Adrenal gland (tissue), 19 donors: Measurements from ENCODE around the gene TTLL12. TPM values are rescaled to one million over a fixed set of nuclear protein-coding genes. Genes with fewer than 3 reads are reported as not detected.

Source experiments
- DNase-seq, 7 donors: peaks; one replicate each; pipeline ENCODE4 v3.0.0-alpha.2; 2019 to 2020
- H3K27ac ChIP-seq, 5 donors: fragments of 200-600 bp; sonication (generic) in 4 of 5; 1 replicate in 3 of 5; 2 replicates in 2 of 5; pipeline versions ENCODE4 v1.5.1 to v1.8.0; 2016 to 2020; ENCODE audit warnings: mild to moderate bottlenecking in 1 of 5
- H3K27me3 ChIP-seq: fragments of 200-600 bp; 2 replicates; pipeline ENCODE4 v1.8.0; 2021
- H3K36me3 ChIP-seq, 2 donors: fragments of 200-600 bp; replicated peaks in 1 of 2; 1 replicate in 1 of 2; 2 replicates in 1 of 2; pipeline versions ENCODE4 v1.5.1 to v1.8.0; 2018 to 2022
- H3K4me1 ChIP-seq, 2 donors: fragments of 200-600 bp; replicated peaks in 1 of 2; 1 replicate in 1 of 2; 2 replicates in 1 of 2; pipeline versions ENCODE4 v1.5.1 to v1.8.0; 2018 to 2021
- H3K4me3 ChIP-seq, 4 donors: fragments of 200-600 bp; sonication (generic) in 3 of 4; one replicate each; pipeline ENCODE4 v1.5.1; 2016 to 2018
- H3K9me3 ChIP-seq, 3 donors: fragments of 200-600 bp; sonication (generic) in 1 of 3; replicated peaks in 1 of 3; 1 replicate in 2 of 3; 2 replicates in 1 of 3; pipeline versions ENCODE4 v1.5.1 to v1.8.0; 2016 to 2021
- POLR2A ChIP-seq, 2 donors: fragments of 450-650 bp; IDR thresholded peaks; one replicate each; pipeline ENCODE4 v1.6.1; 2017; ENCODE audit warnings: antibody characterized with exemption in 2 of 2, mild to moderate bottlenecking in 2 of 2, moderate library complexity in 1 of 2
- WGBS, 4 donors: extraction: QIAGEN DNeasy Blood & Tissue Kit in 2 of 4; methylation state at CpG; one replicate each; pipeline versions ENCODE4 v1.1.5 to v1.1.7; 2013 to 2017; 5-methylcytosine and 5-hydroxymethylcytosine counted together
- intact Hi-C, 2 donors: fragments of 100-400 bp; cut with DNase I; formaldehyde crosslinking; loops; one replicate each; pipeline versions ENCODE4 v1.14.1 to v1.15.0; 2022 to 2023
- long read RNA-seq, 10 donors: library from polyadenylated mRNA in 3 of 10; unstranded in 2 of 10; stranded (forward) in 1 of 10; transcript quantifications; one replicate each; pipeline ENCODE4 v2.0.0 and lab custom pipeline, GENCODE V29; 2021 to 2026
- polyA plus RNA-seq, 3 donors: library from polyadenylated mRNA; stranded (reverse); fragments of 200-250 nt in 2 of 3; fragments of 350-450 nt in 1 of 3; fragmentation: Illumina TruSeq in 1 of 3; extraction: RNeasy Lipid Tissue Mini Kit (QIAGEN cat#74804) in 1 of 3; gene quantifications; one replicate each; pipeline ENCODE4 v1.2.3, GENCODE V29; 2013 to 2014
- total RNA-seq, 9 donors: library from RNA; depleted of rRNA in 4 of 9; stranded (reverse); fragments of >200 nt in 4 of 9; fragments of 120-200 nt in 1 of 9; fragmentation: NEBNext Ultra II Directional in 1 of 9; extraction: Animal tissue kit (Norgen Biotek cat#: 25700) in 1 of 9; gene quantifications; one replicate each; pipeline versions ENCODE4 v1.1.0 to v1.2.4, GENCODE V29; 2013 to 2023
- TF ChIP-seq, protein P1 (sequence below), 6 experiments: fragments of 450-650 bp in 4 of 6; fragments of 200-600 bp in 2 of 6; sonication (generic) in 1 of 6; IDR thresholded peaks; 1 replicate in 5 of 6; 2 replicates in 1 of 6; pipeline versions ENCODE4 v1.5.1 to v1.8.0; 2016 to 2021; ENCODE audit warnings: antibody characterized with exemption in 6 of 6, mild to moderate bottlenecking in 2 of 6, moderate library complexity in 1 of 6
- donor health status: healthy with polysubstance abuse.
- donor health status: Bipolar disorder and iron deficiency.
- donor health status: DM: yes; HTN: yes; CAD: no.
- donor health status: DM: no; HTN: no; CAD: no.
- donor health status: DM: no; HTN: no; CAD: no.
- donor health status: DM: yes; HTN: yes; CAD: no.

The TTLL12 gene
- 10 to 100 TPM; 36.5 to 85.2 (median 67.2) TPM for total RNA-seq
- polyA plus RNA-seq: 10 to 100 TPM; 22.6 to 40.0 (median 22.8) TPM
- long read RNA-seq, donor 1, transcript TTLL12-201 (14 exons, 3,385 nt): major isoform, 14 of 33 reads
- long read RNA-seq, donor 1, partial matches to known transcripts: 10 of 33 reads
- long read RNA-seq, donor 1, other reads (novel, unspliced or antisense): 7 of 33 reads
- long read RNA-seq, donor 2, transcript TTLL12-201 (14 exons, 3,385 nt): major isoform, 17 of 17 reads
- long read RNA-seq, donor 2, partial matches to known transcripts: 0 of 17 reads
- long read RNA-seq, donor 2, other reads (novel, unspliced or antisense): 0 of 17 reads
- long read RNA-seq, donor 3, partial matches to known transcripts: 0 of 5 reads
- long read RNA-seq, donor 3, other reads (novel, unspliced or antisense): 0 of 5 reads
- long read RNA-seq, donor 4, partial matches to known transcripts: 5 of 16 reads
- long read RNA-seq, donor 4, other reads (novel, unspliced or antisense): 7 of 16 reads
- long read RNA-seq, donor 5, transcript TTLL12-201 (14 exons, 3,385 nt): major isoform, 232 of 279 reads
- long read RNA-seq, donor 5, partial matches to known transcripts: 16 of 279 reads
- long read RNA-seq, donor 5, other reads (novel, unspliced or antisense): 31 of 279 reads
- long read RNA-seq, donor 6, partial matches to known transcripts: 0 of 2 reads
- long read RNA-seq, donor 6, other reads (novel, unspliced or antisense): 1 of 2 reads
- long read RNA-seq, donor 7, transcript TTLL12-201 (14 exons, 3,385 nt): major isoform, 7 of 8 reads
- long read RNA-seq, donor 7, partial matches to known transcripts: 0 of 8 reads
- long read RNA-seq, donor 7, other reads (novel, unspliced or antisense): 0 of 8 reads
- long read RNA-seq, donor 8, transcript TTLL12-201 (14 exons, 3,385 nt): major isoform, 31 of 45 reads
- long read RNA-seq, donor 8, partial matches to known transcripts: 6 of 45 reads
- long read RNA-seq, donor 8, other reads (novel, unspliced or antisense): 7 of 45 reads
- long read RNA-seq, donor 9, partial matches to known transcripts: 5 of 8 reads
- long read RNA-seq, donor 9, other reads (novel, unspliced or antisense): 0 of 8 reads
- long read RNA-seq, donor 10, transcript TTLL12-201 (14 exons, 3,385 nt): major isoform, 15 of 24 reads
- long read RNA-seq, donor 10, partial matches to known transcripts: 8 of 24 reads
- long read RNA-seq, donor 10, other reads (novel, unspliced or antisense): 0 of 24 reads

DNA sequence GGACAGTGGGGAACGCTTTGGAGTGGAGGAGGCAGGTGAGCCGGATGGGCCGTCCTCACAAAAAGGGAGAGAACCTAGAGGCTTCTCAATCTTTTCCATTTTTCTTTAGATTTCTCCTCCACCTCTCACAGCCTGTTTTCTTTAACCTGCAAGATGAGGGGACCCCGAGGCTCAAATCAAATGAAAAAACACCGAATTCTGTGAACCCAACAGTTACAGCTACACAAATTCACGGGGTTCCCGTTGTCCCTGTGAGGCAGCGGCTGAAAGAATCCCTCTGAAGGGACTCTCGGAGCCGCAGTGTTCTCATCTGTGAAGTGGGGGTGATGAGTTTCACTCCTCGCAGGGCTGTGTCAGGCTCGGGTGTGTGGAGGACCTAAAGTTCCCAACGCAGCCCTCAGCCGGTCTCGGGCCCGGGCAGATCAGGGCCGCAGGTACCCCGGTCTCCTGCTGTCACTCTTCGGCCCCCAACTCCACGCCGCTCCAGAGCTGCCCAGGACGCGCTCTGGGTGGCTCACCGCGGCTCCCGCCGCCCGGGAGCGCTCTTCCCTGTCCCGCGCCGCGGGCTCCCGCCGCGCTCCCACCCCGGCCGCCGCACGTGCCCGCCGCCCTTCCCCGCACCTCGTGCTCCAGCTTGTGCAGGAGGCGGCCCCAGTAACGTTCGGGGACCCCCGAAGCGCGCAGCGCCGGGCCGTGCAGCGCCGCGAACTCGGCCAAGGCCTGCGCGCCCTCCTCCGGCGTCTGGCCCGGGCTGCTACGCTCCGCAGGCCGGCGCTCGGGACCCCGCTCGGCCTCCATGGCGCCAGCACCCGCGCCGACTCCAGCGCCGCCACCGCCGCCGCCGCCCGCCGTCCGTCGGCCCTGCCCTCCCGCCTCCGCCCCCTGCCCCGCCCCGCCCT lies at the start of gene TTLL12:
Gene TTLL12, minus strand, starts transcription at position 863 of the 899 bp plus-strand sequence. Its CDS starts 65 bp downstream, at position 798.
- Histone ChIP-seq H3K9me3 (no peaks in the 10 kb centered on the region), H3K4me3 (peak within 1 kb of the TSS; percentile 33 to 74 (median 62)), H3K4me1 (peaks cover 21 to 27% of the 10 kb centered on the region in 2 donors), H3K36me3 (no peaks in the 10 kb centered on the region), H3K27me3 (no peaks in the 10 kb centered on the region), H3K27ac (peak within 1 kb of the TSS; percentile 72 to 99 (median 90))
- WGBS, 4 donors: 1 to 12% (median 2%) methylated on average over 8 to 83 of the region's 87 CpGs
- DNase-seq: peak in 6 of 7 donors; percentile 53 to 69 (median 63)
- TF ChIP-seq, protein P1, sequence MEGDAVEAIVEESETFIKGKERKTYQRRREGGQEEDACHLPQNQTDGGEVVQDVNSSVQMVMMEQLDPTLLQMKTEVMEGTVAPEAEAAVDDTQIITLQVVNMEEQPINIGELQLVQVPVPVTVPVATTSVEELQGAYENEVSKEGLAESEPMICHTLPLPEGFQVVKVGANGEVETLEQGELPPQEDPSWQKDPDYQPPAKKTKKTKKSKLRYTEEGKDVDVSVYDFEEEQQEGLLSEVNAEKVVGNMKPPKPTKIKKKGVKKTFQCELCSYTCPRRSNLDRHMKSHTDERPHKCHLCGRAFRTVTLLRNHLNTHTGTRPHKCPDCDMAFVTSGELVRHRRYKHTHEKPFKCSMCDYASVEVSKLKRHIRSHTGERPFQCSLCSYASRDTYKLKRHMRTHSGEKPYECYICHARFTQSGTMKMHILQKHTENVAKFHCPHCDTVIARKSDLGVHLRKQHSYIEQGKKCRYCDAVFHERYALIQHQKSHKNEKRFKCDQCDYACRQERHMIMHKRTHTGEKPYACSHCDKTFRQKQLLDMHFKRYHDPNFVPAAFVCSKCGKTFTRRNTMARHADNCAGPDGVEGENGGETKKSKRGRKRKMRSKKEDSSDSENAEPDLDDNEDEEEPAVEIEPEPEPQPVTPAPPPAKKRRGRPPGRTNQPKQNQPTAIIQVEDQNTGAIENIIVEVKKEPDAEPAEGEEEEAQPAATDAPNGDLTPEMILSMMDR (IDR thresholded peaks at IDR 0.05): peak in 1 of 6 experiments; percentile 12
- peak in 1 of 2 donors; percentile 71 for TF ChIP-seq POLR2A (IDR thresholded peaks at IDR 0.05)
- intact Hi-C loops: no loop called here

DNA sequence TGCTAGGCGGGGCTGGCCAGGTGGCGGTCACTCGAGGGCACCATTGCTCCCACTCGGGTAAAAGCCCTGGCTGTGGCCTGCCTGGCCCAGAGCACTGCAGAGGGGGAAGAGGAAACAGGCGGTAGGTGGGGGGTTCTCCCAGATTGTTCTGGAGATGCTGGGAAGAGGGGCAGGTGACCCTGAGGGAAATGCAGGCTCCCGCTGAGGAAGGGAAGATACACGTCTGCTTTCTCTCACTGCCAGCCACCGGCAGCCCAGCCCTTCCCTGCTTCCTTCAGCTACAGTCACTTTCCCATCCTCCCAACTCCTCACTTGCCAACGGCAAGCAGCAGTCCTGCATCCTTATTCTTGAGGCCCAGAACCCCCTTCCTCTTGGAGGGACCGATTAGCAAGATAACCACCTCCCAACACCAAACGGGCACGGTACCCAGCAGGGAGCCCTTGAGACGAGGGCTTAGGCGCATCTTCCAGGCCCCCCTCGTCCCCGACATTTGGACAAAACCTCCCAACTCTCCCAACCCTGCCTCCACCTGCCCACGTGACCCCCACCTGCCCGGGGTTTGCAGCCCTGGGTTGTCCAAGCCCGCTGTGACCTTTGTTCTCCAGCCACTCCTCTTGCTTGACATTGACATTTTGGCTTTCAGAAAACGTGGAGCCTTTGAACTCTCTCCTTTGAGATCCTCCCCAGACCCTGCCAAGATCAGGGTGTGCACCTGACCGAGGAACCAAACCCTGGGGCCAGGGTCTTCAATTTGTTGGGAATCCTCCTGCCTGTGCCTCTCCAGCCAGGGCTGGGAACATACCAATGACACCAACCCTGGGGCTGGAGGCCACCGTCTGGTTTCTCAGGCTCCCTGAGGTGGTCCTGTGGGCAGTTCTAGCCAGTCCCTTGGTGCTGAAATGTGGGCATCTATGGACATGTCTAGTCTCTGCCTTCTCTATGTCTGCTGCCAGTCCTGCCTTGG lies 48.8 kb upstream of the TTLL12 start:
- H3K36me3 ChIP-seq: no peaks in the 10 kb centered on the region
- peak overlapping the region in 3 of 5 donors; percentile 39 to 91 (median 80) for H3K27ac ChIP-seq
- H3K4me1 ChIP-seq: peaks cover 27 to 37% of the 10 kb centered on the region in 2 donors
- intact Hi-C loops: no loop called here
- H3K9me3 ChIP-seq: no peaks in the 10 kb centered on the region
- H3K4me3 ChIP-seq: no peak overlapping the region
- TF ChIP-seq, protein P1 (IDR thresholded peaks at IDR 0.05): no peak
- TF ChIP-seq POLR2A (IDR thresholded peaks at IDR 0.05): no peak
- DNase-seq: no peak
- WGBS, 4 donors: 58 to 75% (median 67%) methylated on average over 13 to 22 of the region's 22 CpGs
- no peaks in the 10 kb centered on the region for H3K27me3 ChIP-seq
